Measurements from ENCODE around the gene ALDH1B1. TPM values are rescaled to one million over a fixed set of nuclear protein-coding genes. Genes with fewer than 3 reads are reported as not detected.

Gene ALDH1B1
- total and polyA plus RNA-seq, 2 donors (not counting 3 experiments of a cell fraction or from before 2014, with no cell fraction given): 11.5 to 20.5 TPM

- Histone ChIP-seq H3K9me1 (replicated peaks; ENCODE audit: control insufficient read depth, extremely low read depth, insufficient read depth, low read length) (no peaks in the 10 kb centered on the region), H3K4me3 (replicated peaks in 1 of 3; ENCODE audit: insufficient read depth in 1 of 3, low read depth in 1 of 3, low read length in 3 of 3) (no peak overlapping the region), H3K4me2 (ENCODE audit: insufficient read depth, low read length) (no peak overlapping the region), H3K9ac (replicated peaks; ENCODE audit: extremely low read depth, insufficient read depth, low read length) (no peak overlapping the region), H3K79me2 (ENCODE audit: control insufficient read depth, insufficient read depth, low read length) (no peaks in the 10 kb centered on the region), H4K20me1 (replicated peaks; ENCODE audit: control insufficient read depth, extremely low read depth, insufficient read depth, low read length) (no peaks in the 10 kb centered on the region), H3K27ac (ENCODE audit: insufficient read depth, low read depth, low read length) (no peak overlapping the region), H3K4me1 (ENCODE audit: control insufficient read depth, extremely low read depth, insufficient read depth, low read length) (peaks cover 9% of the 10 kb centered on the region), H3K27me3 (ENCODE audit: control insufficient read depth in 2 of 2, insufficient read depth in 2 of 2, low read length in 2 of 2) (no peaks in the 10 kb centered on the region), H2AFZ (ENCODE audit: low read depth, low read length) (no peak overlapping the region), H3K9me3 (replicated peaks; ENCODE audit: control insufficient read depth, insufficient read depth, low read length) (no peaks in the 10 kb centered on the region), H3K36me3 (ENCODE audit: control insufficient read depth in 2 of 2, extremely low read depth in 1 of 2, insufficient read depth in 2 of 2, low read length in 2 of 2) (no peaks in the 10 kb centered on the region)
- FAIRE-seq (no peak), DNase-seq (ENCODE audit: low read depth, low spot score) (no peak)
- POLR2A ChIA-PET: no interaction called here
- intact Hi-C loops (cut with micrococcal nuclease) (no loop called here), dilution Hi-C loops (cut with MboI; ENCODE audit: extremely low pct_ligation_motif_present, low sequenced_read_pairs) (no loop called here)
- CTCF ChIA-PET: no interaction called here
- TF ChIP-seq GATA2 (IDR thresholded peaks at IDR 0.05; ENCODE audit: insufficient read depth, insufficient read length, low read depth, low read length) (no peak), MYC (IDR thresholded peaks at IDR 0.05; ENCODE audit: low read depth, low read length) (no peak), FOS (IDR thresholded peaks at IDR 0.05; ENCODE audit: borderline replicate concordance, insufficient read depth, low read length) (no peak), POLR2AphosphoS5 (IDR thresholded peaks at IDR 0.05; ENCODE audit: insufficient read depth, low read depth, low read length) (no peak), CTCF (IDR thresholded peaks at IDR 0.05; ENCODE audit: extremely low read depth in 1 of 2, insufficient read depth in 1 of 2, low read depth in 1 of 2, low read length in 2 of 2) (no peak), EZH2 (IDR thresholded peaks at IDR 0.05; ENCODE audit: borderline replicate concordance, low read depth, low read length, severe bottlenecking) (no peak), JUN (IDR thresholded peaks at IDR 0.05; ENCODE audit: borderline replicate concordance, insufficient read depth, insufficient read length, low read depth) (no peak)
- BruUV-seq (replicated peaks): no TSS peak
These were observed 46.9 kb downstream of the ALDH1B1 start for GRCh38 chr9:38439291-38439915.

All from endothelial cell of umbilical vein (primary cell).